Effector memory CD4-positive, alpha-beta T cell (primary cell): ENCODE measurements around the gene ZNF276.
"Not testable (repeated sequence)": the region's sequence is repeated elsewhere in the genome, so short reads cannot be mapped to it uniquely, and the experiment has no call there.

Source experiments
- DNase-seq, 3 donors: peaks; one replicate each; pipeline ENCODE4 v3.0.0-alpha.2; 2020
- H3K27ac ChIP-seq: 2 replicates; pipeline ENCODE4 v1.7.0; 2013; ENCODE audit warnings: mild to moderate bottlenecking, low read length, moderate library complexity; ENCODE audit not compliant: insufficient read depth, poor library complexity, severe bottlenecking
- H3K27me3 ChIP-seq: replicated peaks from 2 replicates; pipeline ENCODE4 v1.7.0; 2013; ENCODE audit warnings: mild to moderate bottlenecking, low read length; ENCODE audit not compliant: insufficient read depth, control insufficient read depth, poor library complexity, severe bottlenecking
- H3K36me3 ChIP-seq: 2 replicates; pipeline ENCODE4 v1.7.0; 2013; ENCODE audit warnings: mild to moderate bottlenecking, low read length, moderate library complexity; ENCODE audit not compliant: control insufficient read depth, insufficient read depth
- H3K4me1 ChIP-seq: 2 replicates; pipeline ENCODE4 v1.7.0; 2013; ENCODE audit warnings: low read length, mild to moderate bottlenecking; ENCODE audit not compliant: control insufficient read depth, insufficient read depth, poor library complexity, severe bottlenecking
- H3K4me3 ChIP-seq: 2 replicates; pipeline ENCODE4 v1.7.0; 2013; ENCODE audit warnings: low read length, low read depth, mild to moderate bottlenecking; ENCODE audit not compliant: insufficient read depth, poor library complexity, severe bottlenecking
- H3K9me3 ChIP-seq: 2 replicates; pipeline ENCODE4 v1.7.0; 2013; ENCODE audit warnings: mild to moderate bottlenecking, low read length, moderate library complexity; ENCODE audit not compliant: control insufficient read depth

Gene ZNF276

DNA sequence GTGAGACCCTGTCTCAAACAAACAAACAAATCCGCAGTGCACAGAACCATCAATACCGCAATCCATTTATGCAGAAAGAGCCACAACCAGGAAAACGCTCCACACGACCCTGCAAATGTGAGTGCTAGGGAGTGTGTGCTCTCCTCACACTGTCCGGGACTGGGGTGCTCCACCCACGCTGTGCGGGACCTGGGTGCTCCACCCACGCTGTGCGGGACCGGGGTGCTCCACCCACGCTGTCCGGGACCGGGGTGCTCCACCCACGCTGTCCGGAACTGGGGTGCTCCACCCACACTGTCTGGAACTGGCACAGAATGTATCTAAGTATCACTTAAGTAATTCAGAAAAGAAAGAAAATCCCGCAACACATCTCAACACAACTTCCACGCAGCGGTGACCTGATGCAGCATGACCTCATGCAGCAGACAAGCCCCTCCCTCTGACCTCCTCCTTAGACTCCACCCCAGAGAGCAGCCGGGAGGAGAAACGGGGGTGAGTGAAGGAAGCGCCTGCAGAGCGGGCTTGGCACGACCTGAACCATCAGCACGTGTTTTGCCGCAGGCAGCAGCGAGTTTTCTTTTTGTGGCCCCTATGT is 38.5 kb downstream of the ZNF276 start:
- no peak overlapping the region for H3K27ac ChIP-seq
- peak in 2 of 3 donors; percentile 17 to 31 for DNase-seq
- peaks cover 4% of the 10 kb centered on the region for H3K36me3 ChIP-seq

DNA sequence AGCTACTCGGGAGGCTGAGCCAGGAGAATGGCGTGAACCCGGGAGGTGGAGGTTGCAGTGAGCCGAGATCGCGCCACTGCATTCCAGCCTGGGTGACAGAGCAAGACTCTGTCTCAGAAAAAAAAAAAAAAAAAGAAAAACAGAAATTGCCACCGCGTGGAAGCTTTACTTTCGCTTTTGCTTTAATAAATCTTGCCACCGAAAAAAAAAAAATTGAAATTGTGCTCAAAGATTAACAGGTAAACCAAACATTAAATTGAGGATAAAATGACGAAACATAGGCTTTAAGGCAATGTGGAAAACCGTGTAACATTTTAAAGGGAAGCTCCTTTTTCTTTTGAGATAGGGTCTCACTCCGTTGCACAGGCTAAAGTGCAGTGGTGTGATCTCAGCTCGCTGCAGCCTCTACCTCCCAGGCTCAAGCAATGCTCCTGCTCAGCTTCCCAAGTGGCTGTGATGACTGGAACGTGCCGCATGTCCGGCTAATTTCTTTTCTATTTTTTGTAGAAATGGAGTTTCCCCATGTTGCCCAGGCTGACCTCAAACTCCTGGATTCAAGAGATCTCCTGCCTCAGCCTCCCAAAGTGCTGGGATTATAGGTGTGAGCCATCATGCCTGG is 40.1 kb downstream of the ZNF276 start:
- H3K4me3 ChIP-seq, result peak overlapping the region; percentile 51
- no peak for DNase-seq

More for the DNA sequence above, 38.5 kb downstream of the ZNF276 start:
- no peaks in the 10 kb centered on the region for H3K9me3 ChIP-seq
- peaks cover 19% of the 10 kb centered on the region for H3K4me1 ChIP-seq
- H3K4me3 ChIP-seq, result no peak overlapping the region
- no peaks in the 10 kb centered on the region for H3K27me3 ChIP-seq

DNA sequence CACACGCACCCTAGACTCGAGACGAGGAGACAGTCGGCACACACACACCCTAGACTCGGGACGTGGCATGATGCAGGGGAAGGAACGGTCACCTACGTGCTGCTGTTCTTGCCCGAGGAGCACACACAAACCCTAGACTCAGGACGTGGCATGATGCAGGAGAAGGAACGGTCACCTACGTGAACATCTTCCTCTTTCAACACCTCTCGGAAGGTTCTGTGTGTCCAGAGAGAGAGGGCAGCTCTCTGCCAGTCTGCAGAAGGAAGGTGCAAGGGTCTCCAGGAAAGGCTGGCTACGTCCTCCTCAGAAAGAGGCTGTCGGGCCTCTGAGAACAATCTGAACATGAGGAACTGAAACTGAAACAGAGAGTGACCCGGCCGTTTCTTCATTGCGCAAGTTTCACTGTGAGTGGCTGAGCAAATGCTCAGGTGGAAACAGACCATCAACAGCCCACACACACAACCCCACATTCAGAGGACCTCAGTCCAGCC is 43.4 kb downstream of the ZNF276 start:
- H3K27ac ChIP-seq, result peak overlapping the region; percentile 15
- no peaks in the 10 kb centered on the region for H3K36me3 ChIP-seq
- H3K9me3 ChIP-seq, result no peaks in the 10 kb centered on the region
- DNase-seq, result peak in 1 of 3 donors; percentile 16
- H3K27me3 ChIP-seq, result no peaks in the 10 kb centered on the region
- H3K4me3 ChIP-seq, result peak overlapping the region; percentile 46
- H3K4me1 ChIP-seq, result peaks cover 23% of the 10 kb centered on the region

More for the DNA sequence above, 40.1 kb downstream of the ZNF276 start:
- Histone ChIP-seq H3K4me1 (peaks cover 24% of the 10 kb centered on the region), H3K9me3 (no peaks in the 10 kb centered on the region), H3K27me3 (no peaks in the 10 kb centered on the region), H3K27ac (peak overlapping the region; percentile 49), H3K36me3 (peaks cover 4% of the 10 kb centered on the region)

DNA sequence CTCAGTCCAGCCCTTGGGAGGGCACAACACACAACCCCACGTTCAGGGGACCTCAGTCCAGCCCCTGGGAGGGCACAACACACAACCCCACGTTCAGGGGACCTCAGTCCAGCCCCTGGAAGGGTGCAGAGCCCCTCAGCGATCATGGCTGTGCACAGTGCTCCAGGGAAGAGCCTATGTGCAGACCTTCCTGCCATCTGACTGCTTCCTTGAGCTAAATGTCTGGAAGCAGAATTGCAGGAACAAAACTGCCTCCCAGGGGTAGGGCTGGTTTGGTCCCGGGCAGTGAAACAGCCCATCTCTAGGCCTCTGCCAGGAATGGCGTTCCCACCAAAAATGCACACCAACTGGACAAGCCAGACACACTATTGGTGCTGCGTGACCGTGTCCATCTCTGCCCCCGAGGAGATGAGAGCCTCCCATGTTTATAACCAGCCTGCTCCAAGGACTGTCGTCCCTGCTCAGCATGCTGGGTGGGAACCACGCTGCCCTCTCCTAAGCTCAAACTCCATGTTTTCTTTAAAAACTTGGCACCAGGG is 44.0 kb downstream of the ZNF276 start:
- H3K4me3 ChIP-seq, result peak overlapping the region; percentile 46
- H3K27me3 ChIP-seq, result no peaks in the 10 kb centered on the region
- no peak for DNase-seq
- peaks cover 19% of the 10 kb centered on the region for H3K4me1 ChIP-seq
- no peaks in the 10 kb centered on the region for H3K9me3 ChIP-seq
- H3K36me3 ChIP-seq, result no peaks in the 10 kb centered on the region
- no peak overlapping the region for H3K27ac ChIP-seq

DNA sequence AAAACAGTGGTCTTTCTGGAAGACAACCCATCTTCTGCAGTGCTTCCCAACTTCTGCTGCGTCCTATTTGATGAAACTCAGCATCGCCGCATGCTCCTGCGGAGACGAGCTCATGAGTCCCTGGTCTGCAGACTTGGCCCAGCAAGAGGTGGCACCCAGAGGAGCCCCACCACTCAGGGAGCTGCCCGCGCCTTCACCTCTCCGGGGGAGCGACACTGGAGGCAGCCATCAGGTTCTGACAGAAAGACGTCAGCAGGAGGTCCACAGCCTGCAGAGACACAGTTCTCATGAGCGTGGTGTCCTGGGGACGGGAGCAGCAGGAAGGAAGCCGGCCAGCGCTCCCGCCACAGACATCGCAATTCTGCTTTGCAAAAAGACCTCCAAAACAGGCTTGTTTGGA is 49.0 kb downstream of the ZNF276 start:
- H3K36me3 ChIP-seq, result no peaks in the 10 kb centered on the region
- H3K4me3 ChIP-seq, result no peak overlapping the region
- H3K27ac ChIP-seq, result no peak overlapping the region
- H3K27me3 ChIP-seq, result no peaks in the 10 kb centered on the region
- H3K4me1 ChIP-seq, result peaks cover 2% of the 10 kb centered on the region
- no peaks in the 10 kb centered on the region for H3K9me3 ChIP-seq
- no peak for DNase-seq

GRCh38 chr16:89775223-89775622 is 53.9 kb downstream of the ZNF276 start:
- H3K4me3 ChIP-seq, result no peak overlapping the region
- no peaks in the 10 kb centered on the region for H3K9me3 ChIP-seq
- H3K27ac ChIP-seq, result no peak overlapping the region
- no peak for DNase-seq
- H3K27me3 ChIP-seq, result no peaks in the 10 kb centered on the region
- H3K36me3 ChIP-seq, result no peaks in the 10 kb centered on the region
- no peaks in the 10 kb centered on the region for H3K4me1 ChIP-seq

DNA sequence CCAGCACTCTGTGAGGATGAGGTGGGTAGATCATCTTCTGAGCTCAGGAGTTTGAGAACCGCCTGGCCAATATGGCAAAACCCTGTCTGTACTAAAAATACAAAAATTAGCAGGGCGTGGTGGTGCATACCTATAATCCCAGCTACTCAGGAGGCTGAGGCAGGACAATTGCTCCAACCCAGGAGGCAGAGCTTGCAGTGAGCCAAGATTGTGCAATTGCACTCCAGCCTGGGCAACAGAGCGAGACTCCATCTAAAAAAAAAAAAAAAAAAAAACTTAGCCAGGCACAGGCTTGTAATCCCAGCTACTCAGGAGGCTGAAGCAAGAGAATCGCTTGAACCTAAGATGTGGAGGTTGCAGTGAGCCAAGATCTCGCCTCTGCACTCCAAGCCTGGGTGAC is 56.9 kb downstream of the ZNF276 start:
- H3K4me3 ChIP-seq, H3K4me1 ChIP-seq, H3K36me3 ChIP-seq, H3K27ac ChIP-seq, DNase-seq, H3K9me3 ChIP-seq, H3K27me3 ChIP-seq: not testable (repeated sequence)

GRCh38 chr16:89779231-89779908 is 58.0 kb downstream of the ZNF276 start:
- no peaks in the 10 kb centered on the region for H3K36me3 ChIP-seq
- H3K4me1 ChIP-seq, result no peaks in the 10 kb centered on the region
- no peaks in the 10 kb centered on the region for H3K27me3 ChIP-seq
- DNase-seq, result no peak
- no peak overlapping the region for H3K4me3 ChIP-seq
- H3K9me3 ChIP-seq, result no peaks in the 10 kb centered on the region
- no peak overlapping the region for H3K27ac ChIP-seq

- H3K36me3 ChIP-seq, result no peaks in the 10 kb centered on the region
- H3K27me3 ChIP-seq, result no peaks in the 10 kb centered on the region
- H3K27ac ChIP-seq, result no peak overlapping the region
- no peaks in the 10 kb centered on the region for H3K9me3 ChIP-seq
- DNase-seq, result no peak
- no peak overlapping the region for H3K4me3 ChIP-seq
- peaks cover 4% of the 10 kb centered on the region for H3K4me1 ChIP-seq
Observed at GRCh38 chr16:89779909-89780305, 58.6 kb downstream of the ZNF276 start.

DNA sequence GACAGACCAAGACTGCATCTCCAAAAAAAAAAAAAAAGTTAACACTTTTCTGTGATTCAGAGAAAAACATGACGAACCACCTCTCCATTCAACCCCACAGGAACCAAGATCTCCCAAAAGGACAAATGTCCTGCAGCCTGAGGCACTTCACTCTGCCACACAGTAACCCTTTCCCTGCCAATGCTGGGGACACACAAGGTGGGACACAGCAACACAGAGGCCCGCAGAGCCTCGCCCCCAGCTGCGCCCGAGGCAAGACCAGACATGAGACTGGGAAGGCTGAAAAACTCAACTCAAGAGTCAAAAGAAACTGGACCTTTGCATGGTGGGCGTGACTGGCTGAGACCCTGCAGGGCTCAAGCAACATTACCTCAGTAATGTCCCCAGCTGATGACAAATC is 61.2 kb downstream of the ZNF276 start:
- H3K27ac ChIP-seq, result no peak overlapping the region
- no peaks in the 10 kb centered on the region for H3K36me3 ChIP-seq
- H3K4me3 ChIP-seq, result no peak overlapping the region
- DNase-seq, result no peak
- peaks cover 19% of the 10 kb centered on the region for H3K4me1 ChIP-seq
- no peaks in the 10 kb centered on the region for H3K27me3 ChIP-seq
- H3K9me3 ChIP-seq, result no peaks in the 10 kb centered on the region
